ENCODE data around the gene FAM200C. TPM values are rescaled to one million over a fixed set of nuclear protein-coding genes. Genes with fewer than 3 reads are reported as not detected.
A peak's percentile ranks its signal among the peaks of the same experiment; 100 is the strongest.

FAM200C gene
- total and polyA plus RNA-seq, 9 of the 15 experiments (the other 6 are each of a cell fraction or from before 2014, with no cell fraction given), result 1.3 to 7.0 (median 1.8) TPM

DNA sequence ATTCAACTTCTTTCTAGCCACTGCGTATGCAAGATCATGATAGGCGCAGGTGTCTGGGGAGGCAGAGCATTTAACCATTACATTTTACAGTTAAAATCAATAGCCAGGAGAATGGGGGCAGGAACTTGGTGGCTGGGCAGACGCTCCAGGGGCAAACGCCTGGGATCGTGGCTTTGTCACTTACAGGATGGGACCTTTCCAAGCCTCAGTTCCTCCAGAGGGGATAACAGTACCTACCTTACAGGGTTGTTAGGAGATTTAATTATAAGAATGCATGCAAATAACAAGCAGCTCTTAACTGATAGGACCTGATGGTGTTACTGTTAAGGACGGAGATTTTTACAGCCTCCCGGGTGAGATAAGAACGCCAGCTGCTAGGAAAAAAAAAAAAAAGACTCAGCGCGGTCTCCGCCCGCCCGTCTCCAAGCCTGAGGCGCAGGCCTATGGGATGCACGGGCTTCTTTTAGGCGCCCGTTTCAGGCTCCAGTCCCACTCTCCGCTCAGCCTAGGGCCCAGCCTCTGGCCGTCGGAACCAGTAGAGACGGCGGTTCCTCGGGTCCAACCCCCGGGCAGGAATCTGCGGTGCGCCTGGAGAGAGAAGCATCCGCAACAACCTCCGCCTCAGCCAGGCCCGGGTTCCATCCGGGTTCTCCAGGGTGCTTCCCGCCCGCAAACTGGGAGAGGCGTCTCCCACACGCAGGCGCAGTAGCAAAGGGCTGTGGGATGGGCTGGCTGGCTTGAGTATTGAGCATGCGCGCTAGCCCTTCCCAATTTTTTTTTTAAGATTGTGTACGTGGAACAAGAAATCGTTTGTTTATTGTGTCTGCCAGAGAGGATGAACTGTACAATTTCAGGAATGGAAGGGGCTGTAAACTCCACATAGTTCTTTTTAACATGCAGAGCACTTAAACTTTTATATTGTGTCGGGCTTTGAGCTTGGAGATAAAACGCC, at the start of gene FAM200C (continued):
- TF ChIP-seq HMGXB4 (CRISPR knock-in tag; IDR thresholded peaks at IDR 0.05) (no peak), ZBTB7A (IDR thresholded peaks at IDR 0.05; ENCODE audit: borderline replicate concordance, control insufficient read depth, low read depth, low read length) (no peak), ZNF766 (CRISPR knock-in tag; conservative IDR thresholded peaks at IDR 0.05) (no peak; the same call in 1 of the 2 replicates), NFE2L1 (tag; IDR thresholded peaks at IDR 0.05; ENCODE audit: borderline replicate concordance, low read depth) (no peak), FOXO4 (CRISPR knock-in tag; IDR thresholded peaks at IDR 0.05) (no peak), SMAD1 (IDR thresholded peaks at IDR 0.05; ENCODE audit: low read depth, low read length, partially characterized antibody) (peak; percentile 69), NUFIP1 (IDR thresholded peaks at IDR 0.05; ENCODE audit: partially characterized antibody) (no peak), MAFK (IDR thresholded peaks at IDR 0.05; ENCODE audit: low read length) (no peak), GATA2 (CRISPR knock-in tag; IDR thresholded peaks at IDR 0.05) (no peak), TAL1 (IDR thresholded peaks at IDR 0.05) (peak; percentile 26; the same call in 1 of the 2 replicates), ZBTB33 (CRISPR knock-in tag; IDR thresholded peaks at IDR 0.05) (no peak), ZNF785 (CRISPR knock-in tag; IDR thresholded peaks at IDR 0.05) (no peak), KDM5B (IDR thresholded peaks at IDR 0.05; ENCODE audit: insufficient replicate concordance, low read depth, low read length) (peak; percentile 90), SETDB1 (IDR thresholded peaks at IDR 0.05; ENCODE audit: low read length) (no peak), CHD1 (IDR thresholded peaks at IDR 0.05; ENCODE audit: low read length) (no peak)
- TF ChIP-seq, protein P1, sequence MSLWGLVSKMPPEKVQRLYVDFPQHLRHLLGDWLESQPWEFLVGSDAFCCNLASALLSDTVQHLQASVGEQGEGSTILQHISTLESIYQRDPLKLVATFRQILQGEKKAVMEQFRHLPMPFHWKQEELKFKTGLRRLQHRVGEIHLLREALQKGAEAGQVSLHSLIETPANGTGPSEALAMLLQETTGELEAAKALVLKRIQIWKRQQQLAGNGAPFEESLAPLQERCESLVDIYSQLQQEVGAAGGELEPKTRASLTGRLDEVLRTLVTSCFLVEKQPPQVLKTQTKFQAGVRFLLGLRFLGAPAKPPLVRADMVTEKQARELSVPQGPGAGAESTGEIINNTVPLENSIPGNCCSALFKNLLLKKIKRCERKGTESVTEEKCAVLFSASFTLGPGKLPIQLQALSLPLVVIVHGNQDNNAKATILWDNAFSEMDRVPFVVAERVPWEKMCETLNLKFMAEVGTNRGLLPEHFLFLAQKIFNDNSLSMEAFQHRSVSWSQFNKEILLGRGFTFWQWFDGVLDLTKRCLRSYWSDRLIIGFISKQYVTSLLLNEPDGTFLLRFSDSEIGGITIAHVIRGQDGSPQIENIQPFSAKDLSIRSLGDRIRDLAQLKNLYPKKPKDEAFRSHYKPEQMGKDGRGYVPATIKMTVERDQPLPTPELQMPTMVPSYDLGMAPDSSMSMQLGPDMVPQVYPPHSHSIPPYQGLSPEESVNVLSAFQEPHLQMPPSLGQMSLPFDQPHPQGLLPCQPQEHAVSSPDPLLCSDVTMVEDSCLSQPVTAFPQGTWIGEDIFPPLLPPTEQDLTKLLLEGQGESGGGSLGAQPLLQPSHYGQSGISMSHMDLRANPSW (CRISPR knock-in tag; IDR thresholded peaks at IDR 0.05), result no peak
- TF ChIP-seq, protein P2, sequence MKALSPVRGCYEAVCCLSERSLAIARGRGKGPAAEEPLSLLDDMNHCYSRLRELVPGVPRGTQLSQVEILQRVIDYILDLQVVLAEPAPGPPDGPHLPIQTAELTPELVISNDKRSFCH (CRISPR knock-in tag; IDR thresholded peaks at IDR 0.05), result no peak
- TF ChIP-seq, protein P2 (tag; IDR thresholded peaks at IDR 0.05), result 0 out of 2 replicates have a peak, but pooled peaks have one; percentile 67

Data from K562 (cell line).